Measurements from ENCODE around the gene SGCA. TPM values are rescaled to one million over a fixed set of nuclear protein-coding genes. Genes with fewer than 3 reads are reported as not detected.

The SGCA gene
- polyA plus RNA-seq, 1 experiment = 0.21 TPM

GRCh38 chr17:50221266-50221863 is 55.6 kb downstream of the SGCA start:
- H3K27ac ChIP-seq (ENCODE audit: low read depth, low read length) = peak overlapping the region; percentile 97
- ChIA-PET POLR2A (interaction anchor here (0.6 to 14.7 kb wide), 8 partner anchors 10 to 49 kb away, joined by 3 to 726 read pairs (median 5); partner anchors contain the start of gene COL1A1), CTCF (interaction anchor here (0.6 to 1.5 kb wide), 4 partner anchors 11 to 52 kb away, joined by 3 to 6 read pairs (median 4); no protein-coding TSS in a partner anchor)
- DNase-seq (ENCODE audit: low read depth, low spot score) = no peak
- TF ChIP-seq, protein P1, sequence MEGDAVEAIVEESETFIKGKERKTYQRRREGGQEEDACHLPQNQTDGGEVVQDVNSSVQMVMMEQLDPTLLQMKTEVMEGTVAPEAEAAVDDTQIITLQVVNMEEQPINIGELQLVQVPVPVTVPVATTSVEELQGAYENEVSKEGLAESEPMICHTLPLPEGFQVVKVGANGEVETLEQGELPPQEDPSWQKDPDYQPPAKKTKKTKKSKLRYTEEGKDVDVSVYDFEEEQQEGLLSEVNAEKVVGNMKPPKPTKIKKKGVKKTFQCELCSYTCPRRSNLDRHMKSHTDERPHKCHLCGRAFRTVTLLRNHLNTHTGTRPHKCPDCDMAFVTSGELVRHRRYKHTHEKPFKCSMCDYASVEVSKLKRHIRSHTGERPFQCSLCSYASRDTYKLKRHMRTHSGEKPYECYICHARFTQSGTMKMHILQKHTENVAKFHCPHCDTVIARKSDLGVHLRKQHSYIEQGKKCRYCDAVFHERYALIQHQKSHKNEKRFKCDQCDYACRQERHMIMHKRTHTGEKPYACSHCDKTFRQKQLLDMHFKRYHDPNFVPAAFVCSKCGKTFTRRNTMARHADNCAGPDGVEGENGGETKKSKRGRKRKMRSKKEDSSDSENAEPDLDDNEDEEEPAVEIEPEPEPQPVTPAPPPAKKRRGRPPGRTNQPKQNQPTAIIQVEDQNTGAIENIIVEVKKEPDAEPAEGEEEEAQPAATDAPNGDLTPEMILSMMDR (IDR thresholded peaks at IDR 0.05; ENCODE audit: low read depth, low read length) = no peak
- peaks cover 10% of the 10 kb centered on the region for H3K9me3 ChIP-seq (ENCODE audit: control insufficient read depth, insufficient read depth, low read length)
- H3K27me3 ChIP-seq (ENCODE audit: control insufficient read depth, insufficient read depth, low read length) = no peaks in the 10 kb centered on the region
- no peak overlapping the region for H3K4me3 ChIP-seq (ENCODE audit: low read depth, low read length)

- H3K27ac ChIP-seq (ENCODE audit: low read depth, low read length) = peak overlapping the region; percentile 61
- POLR2A ChIA-PET = interaction anchor here (0.6 to 14.7 kb wide), 10 partner anchors 11 to 48 kb away, joined by 3 to 726 read pairs (median 5); partner anchors contain the start of gene COL1A1
- TF ChIP-seq, protein P1 (IDR thresholded peaks at IDR 0.05; ENCODE audit: low read depth, low read length) = no peak
- CTCF ChIA-PET = interaction anchor here (0.6 to 1.5 kb wide), 4 partner anchors 10 to 52 kb away, joined by 3 to 6 read pairs (median 4); no protein-coding TSS in a partner anchor
- peaks cover 10% of the 10 kb centered on the region for H3K9me3 ChIP-seq (ENCODE audit: control insufficient read depth, insufficient read depth, low read length)
- H3K27me3 ChIP-seq (ENCODE audit: control insufficient read depth, insufficient read depth, low read length) = no peaks in the 10 kb centered on the region
- no peak overlapping the region for H3K4me3 ChIP-seq (ENCODE audit: low read depth, low read length)
- no peak for DNase-seq (ENCODE audit: low read depth, low spot score)
Measured at GRCh38 chr17:50221864-50222545, 56.2 kb downstream of the SGCA start.

DNA sequence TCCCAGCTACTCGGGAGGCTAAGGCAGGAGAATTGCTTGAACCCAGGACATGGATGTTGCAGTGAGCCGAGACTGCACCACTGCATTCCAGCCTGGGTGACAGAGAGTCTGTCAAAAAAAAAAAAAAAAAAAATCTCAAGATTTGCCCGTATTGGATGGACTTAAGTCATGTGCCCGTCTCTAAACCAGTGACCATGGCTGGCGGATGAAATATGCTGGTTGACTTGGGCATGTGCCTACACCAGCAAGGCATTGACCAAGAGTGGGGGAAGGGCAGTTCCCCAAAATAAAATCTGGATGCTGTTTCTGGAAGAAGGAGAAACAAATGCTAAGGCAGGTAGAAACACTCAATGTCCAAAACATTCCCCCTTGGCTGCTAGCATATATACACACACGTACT is 57.1 kb downstream of the SGCA start:
- ChIA-PET CTCF (interaction anchor here (1.3 kb wide), 1 partner anchor 53 kb away, joined by 6 read pairs; no protein-coding TSS in a partner anchor), POLR2A (interaction anchor here (0.7 to 14.7 kb wide), 5 partner anchors 12 to 33 kb away, joined by 3 to 726 read pairs (median 92); partner anchors contain the start of gene COL1A1)
- no peaks in the 10 kb centered on the region for H3K27me3 ChIP-seq (ENCODE audit: control insufficient read depth, insufficient read depth, low read length)
- no peak overlapping the region for H3K27ac ChIP-seq (ENCODE audit: low read depth, low read length)
- H3K9me3 ChIP-seq (ENCODE audit: control insufficient read depth, insufficient read depth, low read length) = peaks cover 10% of the 10 kb centered on the region
- no peak overlapping the region for H3K4me3 ChIP-seq (ENCODE audit: low read depth, low read length)
- DNase-seq (ENCODE audit: low read depth, low spot score) = no peak
- TF ChIP-seq, protein P1 (IDR thresholded peaks at IDR 0.05; ENCODE audit: low read depth, low read length) = no peak

Other genes with a start within 250 kb of the SGCA start
- 0.15 TPM in 1 of 2 replicates, not detected in the other for gene DLX4, start 196.8 kb upstream of the SGCA start, polyA plus RNA-seq (2011; rRNA removed)
- not detected in 2 replicates for gene DLX3, start 170.8 kb upstream of the SGCA start, polyA plus RNA-seq (2011; rRNA removed)
- gene ITGA3, start 109.9 kb upstream of the SGCA start, polyA plus RNA-seq (2011; rRNA removed) = 39.9 and 62.4 TPM in 2 replicates
- 62.4 and 81.7 TPM in 2 replicates for gene PDK2, start 70.7 kb upstream of the SGCA start, polyA plus RNA-seq (2011; rRNA removed)
- 3.5 and 5.3 TPM in 2 replicates for gene SAMD14, start 35.8 kb upstream of the SGCA start, polyA plus RNA-seq (2011; rRNA removed)
- 17.6 and 18.2 TPM in 2 replicates for gene PPP1R9B, start 15.3 kb upstream of the SGCA start, polyA plus RNA-seq (2011; rRNA removed)
- gene COL1A1, start 35.6 kb downstream of the SGCA start, polyA plus RNA-seq (2011; rRNA removed) = 1,356 and 3,120 TPM in 2 replicates
- gene TMEM92, start 108.5 kb downstream of the SGCA start, polyA plus RNA-seq (2011; rRNA removed) = 0.47 and 0.96 TPM in 2 replicates
- 13.5 and 19.0 TPM in 2 replicates for gene XYLT2, start 180.1 kb downstream of the SGCA start, polyA plus RNA-seq (2011; rRNA removed)
- 106 and 116 TPM in 2 replicates for gene MRPL27, start 207.2 kb downstream of the SGCA start, polyA plus RNA-seq (2011; rRNA removed)
- 2.2 and 2.5 TPM in 2 replicates for gene EME1, start 207.2 kb downstream of the SGCA start, polyA plus RNA-seq (2011; rRNA removed)
- 143 and 145 TPM in 2 replicates for gene LRRC59, start 231.5 kb downstream of the SGCA start, polyA plus RNA-seq (2011; rRNA removed)